Uterus (tissue), 2 donors: ENCODE data around the gene GALNT18.

Experiments
- CTCF ChIP-seq, 4 experiments: fragments of 200-600 bp in 2 of 4; fragments of 450-650 bp in 2 of 4; sonication (generic) in 2 of 4; IDR thresholded peaks; one replicate each; pipeline ENCODE4 v1.5.1; 2016 to 2019; ENCODE audit warnings: antibody characterized with exemption in 4 of 4, mild to moderate bottlenecking in 2 of 4, moderate library complexity in 1 of 4
- POLR2A ChIP-seq, 2 donors: fragments of 450-650 bp; IDR thresholded peaks; one replicate each; pipeline ENCODE4 v1.6.1; 2016; ENCODE audit warnings: antibody characterized with exemption in 2 of 2, mild to moderate bottlenecking in 1 of 2, moderate library complexity in 1 of 2

- TF ChIP-seq CTCF (IDR thresholded peaks at IDR 0.05) (no peak), POLR2A (IDR thresholded peaks at IDR 0.05) (no peak)
Observed at GRCh38 chr11:11442791-11443190, 179.0 kb downstream of the GALNT18 start.
